Measurements from ENCODE around the gene SEZ6L2.
"Not testable (repeated sequence)": the region's sequence is repeated elsewhere in the genome, so short reads cannot be mapped to it uniquely, and the experiment has no call there.

Gene SEZ6L2

DNA sequence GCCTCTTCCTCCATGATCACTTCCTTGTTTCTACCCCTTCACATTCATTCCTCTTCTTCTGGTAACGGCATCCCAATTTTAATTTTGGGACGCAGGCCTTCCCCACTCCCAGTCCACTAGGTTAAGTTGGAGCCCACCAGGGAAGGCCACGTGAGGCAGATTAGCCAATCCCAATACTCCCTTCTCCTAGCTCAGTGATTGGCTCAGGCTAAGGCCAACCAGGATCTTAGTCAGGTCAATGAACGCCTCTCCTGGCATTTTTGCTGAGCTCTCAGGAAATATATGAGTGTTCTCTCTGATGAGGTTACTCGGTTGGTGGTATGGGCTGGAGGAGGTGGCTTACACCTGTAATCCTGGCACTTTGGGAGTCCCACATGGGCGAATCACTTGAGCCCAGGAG, 15.4 kb downstream of the SEZ6L2 start:
- no peak for DNase-seq (ENCODE audit: low spot score)

DNA sequence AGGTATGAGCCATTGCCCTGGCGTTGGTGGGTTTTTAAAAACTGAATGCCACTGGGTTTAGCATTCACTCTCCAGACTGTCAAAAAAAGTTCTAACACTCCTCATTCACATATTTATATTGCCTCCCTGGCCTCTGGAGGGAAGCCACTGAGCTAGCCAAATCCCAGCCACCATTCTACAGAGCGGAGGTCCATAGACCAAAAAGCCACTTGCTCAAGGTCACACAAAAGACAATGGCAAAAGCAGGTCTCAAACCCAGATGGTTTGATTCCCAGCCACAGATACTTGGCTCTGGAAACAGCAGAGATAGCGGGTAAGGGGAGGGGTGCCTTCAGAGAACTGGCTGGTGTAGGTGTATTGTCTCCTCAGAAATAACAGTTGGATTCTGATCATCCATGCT, 18.3 kb downstream of the SEZ6L2 start:
- DNase-seq (ENCODE audit: low spot score) = no peak

- no peak for DNase-seq (ENCODE audit: low spot score)
Measured at GRCh38 chr16:29878172-29878571, 21.2 kb downstream of the SEZ6L2 start.

DNA sequence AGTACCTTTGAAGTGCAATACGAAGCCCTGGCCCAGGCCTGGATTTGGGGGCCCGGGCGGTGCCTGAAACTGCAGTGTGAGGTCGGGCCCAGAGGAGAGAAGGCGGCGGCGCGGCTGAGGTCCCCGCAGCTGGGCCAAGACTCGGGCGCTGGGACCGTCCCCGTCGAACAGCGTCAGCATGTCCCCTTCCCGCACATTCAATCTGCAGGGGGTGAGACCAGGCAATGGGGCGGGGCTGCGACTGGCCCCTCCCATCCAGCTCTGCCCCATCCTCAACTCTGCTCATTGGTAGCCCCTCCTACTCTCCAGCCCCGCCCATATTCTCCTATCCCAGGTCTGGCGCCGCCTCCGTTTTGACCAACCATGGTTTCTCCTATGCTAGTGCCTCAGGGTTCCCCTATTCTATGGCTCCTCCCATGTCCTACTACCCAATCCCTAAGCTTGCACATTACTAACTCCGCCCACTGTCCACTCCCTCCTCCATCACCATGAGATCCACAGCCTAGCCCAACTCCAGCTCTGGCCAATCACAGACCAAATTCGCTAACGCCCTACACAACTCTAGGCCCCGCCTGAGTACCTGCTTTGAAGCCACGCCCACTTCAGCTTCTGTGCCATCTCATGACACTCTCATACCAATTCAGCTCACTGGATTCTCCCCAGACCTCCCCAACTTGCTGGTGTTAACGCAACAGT, 21.9 kb downstream of the SEZ6L2 start:
- peak; percentile 72 for DNase-seq (ENCODE audit: low spot score)

DNA sequence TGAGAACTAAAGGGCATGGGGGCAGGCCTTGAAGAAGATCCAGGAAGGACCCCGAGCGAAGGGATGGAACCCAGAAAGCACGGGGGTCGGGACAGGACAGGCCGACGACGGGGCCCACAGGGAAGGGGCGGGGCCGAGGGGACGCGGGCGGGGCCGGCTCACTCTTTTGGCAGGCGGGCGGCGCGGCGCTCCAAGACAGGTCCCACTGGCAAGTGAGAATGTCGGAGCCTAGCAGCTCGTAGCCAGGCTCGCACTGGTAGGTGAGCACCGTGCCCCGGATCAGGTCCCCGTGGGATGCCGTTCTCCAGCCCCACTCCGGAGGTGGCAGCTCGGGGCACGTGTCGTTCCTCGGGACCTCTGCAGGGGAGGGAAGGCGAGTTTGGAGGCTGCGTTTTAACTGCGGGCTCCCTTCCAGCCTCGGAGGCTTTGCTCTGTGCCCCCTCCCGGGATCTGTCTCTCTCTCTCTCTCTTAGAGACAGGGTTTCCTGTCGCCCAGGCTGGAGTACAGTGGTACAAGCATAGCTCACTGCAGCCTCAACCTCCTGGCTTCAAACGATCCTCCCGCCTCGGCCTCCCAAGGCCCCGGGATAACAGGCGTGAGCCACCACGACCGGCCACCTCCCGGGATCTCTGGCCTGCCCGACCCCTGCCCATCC, 22.6 kb downstream of the SEZ6L2 start:
- DNase-seq (ENCODE audit: low spot score) = no peak

- DNase-seq (ENCODE audit: low spot score) = no peak
Measured at GRCh38 chr16:29876217-29876593, 23.1 kb downstream of the SEZ6L2 start.

DNA sequence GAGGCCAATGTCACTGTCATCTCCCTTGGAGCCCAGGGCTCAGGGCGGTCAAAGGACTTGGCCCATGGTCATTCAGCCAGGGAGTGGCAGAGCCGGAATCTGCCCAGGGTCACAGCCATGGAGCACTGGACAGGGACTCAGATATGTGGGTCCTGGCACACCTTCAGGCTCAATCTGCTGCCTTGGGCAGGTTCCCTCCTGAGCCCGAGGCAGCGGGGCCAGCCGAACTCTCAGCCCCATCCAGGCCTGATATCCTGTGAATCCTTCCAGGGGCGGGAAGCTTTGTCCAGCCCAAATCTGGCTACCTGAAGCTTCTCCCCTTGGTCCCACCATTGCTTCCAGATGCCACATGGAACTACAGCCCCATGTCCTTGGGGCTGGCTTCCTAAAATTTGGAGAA, 24.1 kb downstream of the SEZ6L2 start:
- no peak for DNase-seq (ENCODE audit: low spot score)

GRCh38 chr16:29873319-29873718, 26.0 kb downstream of the SEZ6L2 start:
- no peak for DNase-seq (ENCODE audit: low spot score)

DNA sequence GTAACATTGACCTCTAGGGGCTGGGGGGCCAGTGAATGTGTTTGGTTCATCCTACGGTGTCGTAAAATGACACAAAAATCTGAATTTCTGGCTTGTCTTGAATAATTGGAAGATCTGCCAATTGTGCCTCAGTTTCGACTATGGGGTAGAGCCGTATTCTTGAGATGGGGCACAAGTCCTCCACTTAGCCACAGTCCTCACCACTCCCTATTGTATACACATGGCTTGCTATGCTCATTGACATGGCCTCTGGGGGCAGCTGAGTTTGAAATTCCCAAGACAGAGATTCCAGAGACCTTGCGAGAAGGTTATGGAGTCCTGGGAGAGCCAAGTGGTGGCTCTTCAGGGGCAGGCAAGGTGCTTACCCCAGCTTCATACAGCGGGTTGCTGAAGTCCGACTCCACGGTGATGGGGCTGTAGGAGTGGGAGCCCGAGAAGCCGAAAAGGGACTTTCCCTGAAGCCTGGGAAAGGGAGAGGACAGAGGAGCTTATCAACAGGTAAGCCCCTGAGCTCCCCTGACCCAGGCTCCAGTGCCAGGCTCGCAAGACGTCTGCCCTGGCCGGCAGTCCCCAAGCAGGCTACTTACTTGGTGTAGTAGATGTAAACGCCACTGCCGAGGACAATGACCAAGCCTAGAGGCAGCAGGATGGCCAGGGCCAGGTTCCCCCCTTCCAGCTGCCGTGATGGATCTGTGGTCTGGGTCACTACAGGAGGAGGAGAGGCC, 27.4 kb downstream of the SEZ6L2 start:
- DNase-seq (ENCODE audit: low spot score) = no peak

GRCh38 chr16:29869067-29869466, 30.3 kb downstream of the SEZ6L2 start:
- not testable (repeated sequence) for DNase-seq (ENCODE audit: low spot score)

DNA sequence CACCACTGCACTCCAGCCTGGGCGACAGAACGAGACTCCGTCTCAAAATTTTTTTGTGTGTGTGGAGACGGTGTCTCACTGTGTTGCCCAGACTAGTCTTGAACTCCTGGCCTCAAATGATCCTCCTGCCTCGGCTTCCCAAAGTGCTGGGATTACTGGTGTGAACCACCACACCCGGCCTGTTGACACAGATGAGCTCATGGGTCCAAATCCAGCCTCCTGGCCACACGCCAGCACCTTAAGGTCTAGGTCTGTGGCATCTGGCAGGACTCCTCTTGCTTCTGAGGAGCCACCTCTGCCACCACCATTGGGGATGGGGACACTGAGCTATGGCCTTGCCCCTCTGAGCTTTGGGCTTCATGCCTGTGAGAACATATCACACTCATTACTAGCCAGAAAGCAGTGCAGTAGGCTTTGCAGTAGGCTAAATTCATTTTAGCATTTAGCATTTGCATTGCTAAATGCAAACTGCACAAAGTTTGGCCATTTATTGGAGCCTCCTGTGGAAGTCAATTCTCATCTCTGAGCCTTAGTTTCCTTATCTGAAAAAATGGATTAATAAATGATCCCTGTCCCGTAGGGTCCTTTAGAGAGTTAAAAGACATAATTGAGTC, 30.8 kb downstream of the SEZ6L2 start:
- DNase-seq (ENCODE audit: low spot score) = no peak

DNA sequence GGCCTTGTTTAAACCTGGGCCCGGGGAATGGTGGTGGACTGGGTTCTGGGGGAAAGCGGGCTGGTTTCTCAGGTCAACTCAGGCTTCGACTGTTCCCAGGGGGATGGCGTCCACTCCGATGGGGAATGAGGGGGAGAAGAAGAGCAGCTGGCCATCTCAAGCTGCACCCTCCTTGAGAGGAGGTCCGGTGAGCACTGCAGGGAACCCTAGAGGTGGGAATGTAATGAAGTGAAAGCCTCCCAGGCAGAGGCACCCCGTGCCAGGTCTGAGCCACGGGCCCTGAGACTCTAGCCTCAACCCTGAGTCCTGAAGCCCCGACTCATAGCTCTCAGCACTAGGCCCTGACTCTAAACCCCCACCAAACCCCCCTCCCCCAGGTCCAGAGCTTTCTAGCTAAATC, 35.1 kb downstream of the SEZ6L2 start:
- no peak for DNase-seq (ENCODE audit: low spot score)

GRCh38 chr16:29863669-29863984, 35.7 kb downstream of the SEZ6L2 start:
- DNase-seq (ENCODE audit: low spot score) = no peak

DNA sequence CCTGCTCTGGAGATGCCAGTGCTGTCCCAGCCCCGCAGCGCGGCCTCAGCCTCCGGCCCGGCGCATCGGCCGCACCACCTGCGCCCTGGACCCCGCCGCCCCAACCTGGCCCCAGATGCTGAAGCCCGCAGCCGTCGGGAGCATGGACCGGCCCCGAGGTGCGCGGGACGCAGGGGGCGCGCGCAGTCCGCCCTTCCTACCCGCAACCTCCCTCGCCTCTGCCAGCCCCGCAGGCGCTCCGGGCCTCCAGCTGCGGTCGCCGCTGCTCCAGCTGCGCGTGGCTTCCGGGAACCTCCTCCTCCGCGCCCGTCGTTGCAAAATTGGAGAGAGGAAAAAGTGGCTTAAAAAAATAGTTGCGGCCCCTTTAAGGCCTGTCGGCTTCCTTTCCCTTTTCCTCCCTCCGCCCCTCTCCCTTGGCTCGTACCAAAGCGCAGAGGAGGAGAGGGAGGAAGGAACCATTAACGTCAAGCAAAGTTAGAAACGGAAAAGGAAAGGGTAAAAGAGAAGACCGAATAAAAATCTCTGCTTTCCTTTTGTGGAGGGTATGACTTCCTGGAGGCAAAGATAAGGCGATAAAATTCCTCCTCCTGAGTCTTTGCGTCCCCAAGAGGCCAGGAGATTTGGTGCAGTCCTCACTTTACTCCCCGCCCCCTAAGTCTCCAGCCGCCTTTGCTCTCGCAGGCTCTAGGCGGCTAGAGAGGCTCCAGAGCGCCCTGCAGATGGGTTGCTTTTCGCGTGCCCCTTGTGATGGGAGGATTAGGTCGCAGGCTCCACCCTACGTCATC, 36.3 kb downstream of the SEZ6L2 start, which contains the start of gene CDIPT:
Gene CDIPT, minus strand, starts transcription at position 343 of the 785 bp plus-strand sequence. CDS start 369 bp downstream, outside the sequence.
- peak; percentile 98 for DNase-seq (ENCODE audit: low spot score)

DNA sequence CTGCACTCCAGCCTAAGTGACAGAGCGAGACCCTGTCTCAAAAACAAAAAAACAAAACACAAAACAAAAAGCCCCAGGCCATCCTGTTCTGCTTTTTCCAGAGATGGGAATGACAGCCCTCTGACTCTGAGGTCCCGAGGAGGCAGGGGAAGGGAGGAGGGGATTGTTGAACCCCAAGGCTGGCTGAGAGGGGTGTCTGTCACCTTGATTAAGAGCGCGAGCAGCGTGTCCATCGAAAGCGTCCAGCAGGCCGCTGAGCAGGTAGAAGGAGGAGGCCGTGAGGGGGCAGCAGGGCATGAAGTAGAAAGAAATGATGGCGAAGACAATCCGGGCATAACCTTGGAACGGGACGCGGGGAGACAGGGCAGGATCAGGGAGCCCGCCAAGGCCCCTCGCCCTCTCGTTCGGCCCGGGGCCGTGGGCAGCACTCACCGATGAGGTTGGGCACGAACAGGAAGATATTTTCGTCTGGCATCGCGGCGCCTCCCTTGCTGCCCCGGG, 36.9 kb downstream of the SEZ6L2 start:
- DNase-seq (ENCODE audit: low spot score) = peak; percentile 30

DNA sequence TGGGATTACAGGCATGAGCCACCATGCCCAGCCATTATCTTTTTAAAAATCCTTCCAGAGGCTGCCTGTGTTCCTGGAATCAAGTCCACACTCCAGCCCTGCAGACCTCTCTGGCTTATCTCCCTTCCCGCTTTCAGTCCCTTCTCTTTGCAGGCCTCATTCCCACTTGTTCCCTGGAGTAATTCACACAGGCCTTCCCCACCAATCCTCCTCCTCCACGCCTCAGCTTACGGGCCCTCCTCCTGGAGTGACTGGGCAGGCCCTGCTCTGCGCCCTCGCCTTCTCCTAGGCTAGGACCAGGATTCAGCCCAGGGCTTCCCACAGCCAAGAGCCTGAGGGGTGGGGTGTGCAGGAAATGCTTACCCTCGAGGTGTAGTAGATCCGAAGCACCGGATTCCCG, 39.1 kb downstream of the SEZ6L2 start:
- DNase-seq (ENCODE audit: low spot score) = no peak

- no peak for DNase-seq (ENCODE audit: low spot score)
Measured at GRCh38 chr16:29858974-29859373, 40.4 kb downstream of the SEZ6L2 start.

- no peak for DNase-seq (ENCODE audit: low spot score)
Measured at GRCh38 chr16:29858149-29858849, 41.1 kb downstream of the SEZ6L2 start.

DNA sequence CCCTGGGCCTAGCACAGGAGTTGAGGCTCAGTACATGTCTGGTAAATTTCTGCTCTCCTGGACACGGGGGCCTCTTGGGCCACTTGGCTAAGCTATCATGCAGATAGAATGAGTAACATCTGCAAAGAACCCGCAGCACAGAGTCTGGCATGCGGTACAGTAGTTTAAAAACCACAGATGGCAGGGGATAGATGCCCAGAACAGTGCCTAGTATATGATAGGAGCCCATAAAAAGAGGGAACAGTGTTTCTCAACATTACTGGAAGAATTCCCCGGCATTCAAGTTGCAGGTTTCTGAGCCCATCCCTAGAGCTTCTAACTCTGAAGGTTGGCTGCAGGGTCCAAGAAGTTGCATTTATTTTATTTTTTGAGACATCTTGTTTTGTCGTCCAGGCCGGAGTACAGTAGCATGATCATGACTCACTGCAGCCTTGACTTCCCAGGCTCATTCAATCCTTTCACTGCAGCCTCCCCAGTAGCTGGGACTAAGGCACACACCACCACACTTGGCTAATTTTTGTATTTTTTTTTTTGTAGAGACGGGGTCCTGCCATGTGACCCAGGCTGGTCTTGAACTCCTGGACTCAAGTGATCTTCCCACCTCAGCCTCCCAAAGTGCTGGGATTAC, 42.1 kb downstream of the SEZ6L2 start:
- DNase-seq (ENCODE audit: low spot score) = no peak

GRCh38 chr16:29854520-29855100, 44.7 kb downstream of the SEZ6L2 start:
- DNase-seq (ENCODE audit: low spot score) = no peak

Measured in hematopoietic multipotent progenitor cell treated with erythropoietin and hydrocortisone succinate and interleukin-3 and kit ligand, for 15 days (in vitro differentiated cells).